Ascending aorta (tissue), 2 donors: ENCODE measurements around the gene AUTS2. TPM values are rescaled to one million over a fixed set of nuclear protein-coding genes. Genes with fewer than 3 reads are reported as not detected.

Experiments used
- DNase-seq, 2 donors: peaks; one replicate each; pipeline ENCODE4 v3.0.0-alpha.2; 2019; ENCODE audit warnings: low spot score in 2 of 2
- H3K27ac ChIP-seq, 2 donors: fragments of 200-600 bp; sonication (generic); one replicate each; pipeline ENCODE4 v1.5.1; 2016 to 2017; ENCODE audit warnings: mild to moderate bottlenecking in 1 of 2
- H3K27me3 ChIP-seq: fragments of 200-600 bp; sonication (generic); one replicate; pipeline ENCODE4 v1.5.1; 2017
- H3K36me3 ChIP-seq, 2 donors: fragments of 200-600 bp; sonication (generic); one replicate each; pipeline ENCODE4 v1.5.1; 2016
- H3K4me1 ChIP-seq, 2 donors: fragments of 200-600 bp; sonication (generic); one replicate each; pipeline ENCODE4 v1.5.1; 2016 to 2017; ENCODE audit warnings: mild to moderate bottlenecking in 1 of 2
- H3K4me3 ChIP-seq, 2 donors: fragments of 200-600 bp; sonication (generic); one replicate each; pipeline ENCODE4 v1.5.1; 2016 to 2017; ENCODE audit warnings: mild to moderate bottlenecking in 1 of 2
- H3K9me3 ChIP-seq, 2 donors: fragments of 200-600 bp; sonication (generic); one replicate each; pipeline ENCODE4 v1.5.1; 2016
- intact Hi-C: fragments of 100-400 bp; cut with DNase I; formaldehyde crosslinking; loops from one replicate; pipeline ENCODE4 v1.15.1; 2023
- total RNA-seq: library from RNA; depleted of rRNA; stranded (reverse); fragments of >200 nt; gene quantifications from one replicate; pipeline ENCODE4 v1.1.0, GENCODE V29; 2016
- TF ChIP-seq, protein P1 (sequence below), 3 experiments: fragments of 200-600 bp in 2 of 3; fragments of 450-650 bp in 1 of 3; sonication (generic) in 2 of 3; IDR thresholded peaks; one replicate each; pipeline ENCODE4 v1.5.1; 2016 to 2019; ENCODE audit warnings: antibody characterized with exemption in 3 of 3, mild to moderate bottlenecking in 1 of 3, moderate library complexity in 1 of 3

The AUTS2 gene
- total RNA-seq, 1 donor from 2014 or later: 90.4 TPM

DNA sequence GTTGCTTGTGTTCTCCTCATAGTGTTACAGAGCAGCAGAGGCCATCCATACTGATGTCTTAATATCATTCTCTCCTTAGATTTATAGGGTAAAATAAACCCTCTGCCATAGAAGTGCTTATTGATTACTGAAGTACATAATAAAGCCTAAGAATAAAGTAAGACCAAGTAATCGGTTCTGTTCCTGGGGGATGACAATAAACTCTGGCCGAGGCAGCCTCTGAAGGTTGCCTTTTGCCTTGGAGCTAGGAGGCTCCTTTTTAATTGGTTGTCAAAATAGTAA is 822.0 kb downstream of the AUTS2 start:
- DNase-seq: no peak
- intact Hi-C loops: no loop called here
- no peak overlapping the region for H3K4me3 ChIP-seq
- H3K9me3 ChIP-seq: no peaks in the 10 kb centered on the region
- no peaks in the 10 kb centered on the region for H3K27me3 ChIP-seq
- TF ChIP-seq, protein P1, sequence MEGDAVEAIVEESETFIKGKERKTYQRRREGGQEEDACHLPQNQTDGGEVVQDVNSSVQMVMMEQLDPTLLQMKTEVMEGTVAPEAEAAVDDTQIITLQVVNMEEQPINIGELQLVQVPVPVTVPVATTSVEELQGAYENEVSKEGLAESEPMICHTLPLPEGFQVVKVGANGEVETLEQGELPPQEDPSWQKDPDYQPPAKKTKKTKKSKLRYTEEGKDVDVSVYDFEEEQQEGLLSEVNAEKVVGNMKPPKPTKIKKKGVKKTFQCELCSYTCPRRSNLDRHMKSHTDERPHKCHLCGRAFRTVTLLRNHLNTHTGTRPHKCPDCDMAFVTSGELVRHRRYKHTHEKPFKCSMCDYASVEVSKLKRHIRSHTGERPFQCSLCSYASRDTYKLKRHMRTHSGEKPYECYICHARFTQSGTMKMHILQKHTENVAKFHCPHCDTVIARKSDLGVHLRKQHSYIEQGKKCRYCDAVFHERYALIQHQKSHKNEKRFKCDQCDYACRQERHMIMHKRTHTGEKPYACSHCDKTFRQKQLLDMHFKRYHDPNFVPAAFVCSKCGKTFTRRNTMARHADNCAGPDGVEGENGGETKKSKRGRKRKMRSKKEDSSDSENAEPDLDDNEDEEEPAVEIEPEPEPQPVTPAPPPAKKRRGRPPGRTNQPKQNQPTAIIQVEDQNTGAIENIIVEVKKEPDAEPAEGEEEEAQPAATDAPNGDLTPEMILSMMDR (IDR thresholded peaks at IDR 0.05): no peak
- no peaks in the 10 kb centered on the region for H3K36me3 ChIP-seq
- no peak overlapping the region for H3K27ac ChIP-seq
- H3K4me1 ChIP-seq: no peaks in the 10 kb centered on the region

DNA sequence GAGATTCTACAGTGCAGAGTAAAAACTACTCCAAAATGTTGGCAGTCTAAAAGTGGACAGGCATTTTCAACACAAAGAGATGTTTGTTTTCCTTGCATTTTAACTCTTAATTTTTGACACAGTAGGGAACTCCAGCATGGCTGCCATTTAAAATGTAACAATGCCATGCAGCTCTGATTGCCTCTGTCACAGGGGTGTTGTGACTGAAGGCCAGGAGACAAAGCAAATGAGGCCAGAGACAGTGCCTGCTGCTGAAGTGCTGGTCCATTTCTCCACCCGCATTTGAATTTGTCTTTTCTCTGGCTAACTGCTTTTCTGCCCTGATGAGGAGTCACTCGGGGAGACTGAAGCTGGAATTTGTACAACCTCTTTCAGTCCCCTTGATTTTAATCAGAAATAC is 823.0 kb downstream of the AUTS2 start:
- no peaks in the 10 kb centered on the region for H3K9me3 ChIP-seq
- TF ChIP-seq, protein P1 (IDR thresholded peaks at IDR 0.05): no peak
- H3K4me3 ChIP-seq: no peak overlapping the region
- H3K27me3 ChIP-seq: no peaks in the 10 kb centered on the region
- intact Hi-C loops: no loop called here
- no peak overlapping the region for H3K27ac ChIP-seq
- DNase-seq: no peak
- no peaks in the 10 kb centered on the region for H3K4me1 ChIP-seq
- H3K36me3 ChIP-seq: no peaks in the 10 kb centered on the region

DNA sequence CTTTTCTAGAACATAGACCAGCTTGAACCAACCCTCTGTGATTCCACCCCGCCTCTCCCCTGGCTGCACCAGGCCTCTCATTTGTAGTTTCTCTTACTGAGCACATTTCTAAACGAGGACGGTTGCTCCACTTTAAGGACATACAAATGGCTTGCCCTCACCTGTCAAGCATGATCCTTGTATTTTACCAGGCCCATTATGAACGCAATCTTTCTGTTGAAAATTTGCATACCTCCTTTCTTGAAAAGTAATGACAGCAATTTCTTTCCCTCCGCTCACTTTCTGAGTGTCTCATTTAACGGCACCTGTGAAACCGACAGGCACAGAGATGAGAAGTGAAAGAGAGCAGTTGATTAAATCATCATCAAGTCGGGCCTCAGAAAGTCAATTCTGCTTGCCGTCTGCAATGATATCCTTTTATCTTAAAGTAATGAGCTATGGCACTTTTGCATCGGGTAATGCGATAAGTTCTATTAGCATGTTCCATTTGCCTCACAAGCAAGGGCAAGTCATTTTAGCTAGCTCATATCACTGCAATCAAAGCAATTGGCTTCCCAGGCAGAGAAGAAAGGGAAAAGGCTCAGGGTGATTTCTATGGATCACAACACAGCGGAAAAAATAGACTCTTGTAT is 828.1 kb downstream of the AUTS2 start:
- DNase-seq: no peak
- no peaks in the 10 kb centered on the region for H3K4me1 ChIP-seq
- H3K27me3 ChIP-seq: no peaks in the 10 kb centered on the region
- TF ChIP-seq, protein P1 (IDR thresholded peaks at IDR 0.05): no peak
- no peaks in the 10 kb centered on the region for H3K36me3 ChIP-seq
- H3K4me3 ChIP-seq: no peak overlapping the region
- H3K9me3 ChIP-seq: no peaks in the 10 kb centered on the region
- H3K27ac ChIP-seq: no peak overlapping the region
- intact Hi-C loops: no loop called here

DNA sequence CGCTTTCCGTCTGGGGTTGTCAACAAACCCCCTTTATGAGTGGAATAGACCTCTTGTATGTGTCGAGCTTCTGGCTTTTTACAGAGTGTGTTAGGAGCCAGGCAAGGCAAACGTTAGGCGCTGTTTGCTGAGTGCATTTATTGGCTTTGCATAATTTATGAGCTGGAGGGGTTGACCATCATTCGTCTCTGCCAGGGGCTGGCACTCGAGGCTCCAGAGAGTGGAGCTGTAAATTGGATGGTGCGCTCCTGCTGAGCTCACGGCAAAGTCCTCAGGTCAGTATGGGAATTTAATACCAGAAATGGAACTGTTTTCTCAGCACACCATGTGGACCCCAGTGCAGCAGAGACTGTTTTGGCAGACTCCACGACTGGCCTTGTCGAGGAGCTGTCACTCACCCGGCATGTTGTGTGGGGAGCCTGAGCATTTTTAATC is 834.3 kb downstream of the AUTS2 start:
- TF ChIP-seq, protein P1 (IDR thresholded peaks at IDR 0.05): no peak
- DNase-seq: no peak

DNA sequence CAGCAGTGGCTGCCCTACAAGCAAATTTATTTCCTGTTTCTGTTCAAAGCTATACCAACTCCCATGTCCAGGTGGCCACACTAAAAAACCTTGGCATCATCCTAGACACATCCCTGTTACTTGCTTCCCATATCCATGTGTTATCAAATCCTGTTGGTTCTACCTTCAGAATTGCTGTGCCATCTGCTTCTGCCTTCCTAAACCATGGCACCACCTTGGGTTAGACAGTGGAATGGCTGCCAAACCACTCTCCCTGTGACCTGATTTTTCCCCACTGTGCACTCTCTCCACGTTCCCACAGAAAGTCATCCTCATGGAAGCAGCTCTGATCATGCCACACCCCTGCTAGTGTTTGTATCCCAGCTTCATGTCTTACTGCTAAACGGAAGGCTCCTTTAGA is 836.1 kb downstream of the AUTS2 start:
- no peak for DNase-seq
- no peaks in the 10 kb centered on the region for H3K9me3 ChIP-seq
- no peaks in the 10 kb centered on the region for H3K27me3 ChIP-seq
- H3K36me3 ChIP-seq: no peaks in the 10 kb centered on the region
- H3K4me3 ChIP-seq: no peak overlapping the region
- H3K4me1 ChIP-seq: no peaks in the 10 kb centered on the region
- H3K27ac ChIP-seq: no peak overlapping the region
- intact Hi-C loops: no loop called here
- TF ChIP-seq, protein P1 (IDR thresholded peaks at IDR 0.05): peak in 2 of 3 experiments; percentile 7 to 41

More for the DNA sequence above, 834.3 kb downstream of the AUTS2 start:
- H3K4me1 ChIP-seq: no peaks in the 10 kb centered on the region
- H3K27me3 ChIP-seq: no peaks in the 10 kb centered on the region
- H3K36me3 ChIP-seq: no peaks in the 10 kb centered on the region
- H3K9me3 ChIP-seq: no peaks in the 10 kb centered on the region
- intact Hi-C loops: no loop called here
- H3K4me3 ChIP-seq: no peak overlapping the region
- no peak overlapping the region for H3K27ac ChIP-seq

DNA sequence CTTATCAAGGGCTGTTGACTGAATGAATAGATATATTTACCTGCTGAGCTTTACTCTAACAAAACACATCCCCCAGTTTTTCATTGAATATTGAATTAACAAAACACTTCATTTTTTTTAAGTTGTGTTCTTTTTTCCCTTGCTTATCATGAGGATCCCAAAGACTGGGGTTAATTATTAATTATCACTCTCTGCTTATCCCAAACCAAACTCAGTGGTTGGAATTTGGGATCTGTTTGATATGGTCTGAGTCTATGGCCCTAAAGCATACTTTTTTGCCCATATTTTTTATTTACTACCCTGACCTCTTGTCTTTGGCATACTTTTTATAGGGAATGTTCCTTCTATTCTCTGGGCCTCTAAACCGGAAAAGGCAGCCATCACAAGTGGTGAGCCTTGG is 836.5 kb downstream of the AUTS2 start:
- Histone ChIP-seq H3K9me3 (no peaks in the 10 kb centered on the region), H3K36me3 (no peaks in the 10 kb centered on the region), H3K4me3 (no peak overlapping the region), H3K27ac (no peak overlapping the region), H3K27me3 (no peaks in the 10 kb centered on the region), H3K4me1 (no peaks in the 10 kb centered on the region)
- intact Hi-C loops: no loop called here
- TF ChIP-seq, protein P1 (IDR thresholded peaks at IDR 0.05): no peak
- no peak for DNase-seq
